MM.1S (cell line): ENCODE measurements around the gene TMEM200A.

ENCODE experiments used
- DNase-seq: peaks from one replicate; pipeline ENCODE4 v3.0.0-alpha.2; 2015
- H2AFZ ChIP-seq: fragments of 300-600 bp; sonication (generic); 2 replicates; pipeline ENCODE4 v1.6.0; 2016; ENCODE audit warnings: antibody characterized with exemption, low read length
- H3F3A ChIP-seq: fragments of 300-600 bp; sonication (generic); 2 replicates; pipeline ENCODE4 v1.6.1; 2016; ENCODE audit warnings: mild to moderate bottlenecking, antibody characterized with exemption, low read length, moderate library complexity, mixed read lengths; ENCODE audit not compliant: insufficient read depth
- H3K27ac ChIP-seq: fragments of 300-600 bp; sonication (generic); 2 replicates; pipeline ENCODE4 v1.5.1; 2016; ENCODE audit warnings: mild to moderate bottlenecking, low read length
- H3K27me3 ChIP-seq: fragments of 300-600 bp; sonication (generic); replicated peaks from 2 replicates; pipeline ENCODE4 v1.6.0; 2016; ENCODE audit warnings: low read length; ENCODE audit not compliant: insufficient read depth
- H3K36me3 ChIP-seq: fragments of 300-600 bp; sonication (generic); replicated peaks from 2 replicates; pipeline ENCODE4 v1.6.1; 2016; ENCODE audit warnings: mild to moderate bottlenecking, low read length, mixed read lengths; ENCODE audit not compliant: insufficient read depth
- H3K4me1 ChIP-seq: fragments of 300-600 bp; sonication (generic); 2 replicates; pipeline ENCODE4 v1.6.1; 2016; ENCODE audit warnings: low read length, mixed read lengths
- H3K4me2 ChIP-seq: fragments of 300-600 bp; sonication (generic); 2 replicates; pipeline ENCODE4 v1.6.0; 2016; ENCODE audit warnings: low read depth, low read length
- H3K4me3 ChIP-seq: fragments of 300-600 bp; sonication (generic); 2 replicates; pipeline ENCODE4 v1.5.1; 2016; ENCODE audit warnings: low read length, mixed read lengths
- H3K79me2 ChIP-seq: fragments of 300-600 bp; sonication (generic); 2 replicates; pipeline ENCODE4 v1.6.1; 2016; ENCODE audit warnings: mixed run types, low read length, mixed read lengths
- H3K9ac ChIP-seq: fragments of 300-600 bp; sonication (generic); 2 replicates; pipeline ENCODE4 v1.6.1; 2016; ENCODE audit warnings: low read length, mixed read lengths
- H3K9me2 ChIP-seq: fragments of 300-600 bp; sonication (generic); replicated peaks from 2 replicates; pipeline ENCODE4 v1.6.1; 2016; ENCODE audit warnings: mild to moderate bottlenecking, low read length, mixed read lengths; ENCODE audit not compliant: insufficient read depth
- H3K9me3 ChIP-seq: fragments of 300-600 bp; sonication (generic); replicated peaks from 2 replicates; pipeline ENCODE4 v1.6.1; 2016; ENCODE audit warnings: mild to moderate bottlenecking, low read length, mixed read lengths; ENCODE audit not compliant: insufficient read depth
- H4K20me1 ChIP-seq: fragments of 300-600 bp; sonication (generic); 2 replicates; pipeline ENCODE4 v1.6.1; 2016; ENCODE audit warnings: mild to moderate bottlenecking, low read length, moderate library complexity, mixed read lengths; ENCODE audit not compliant: insufficient read depth
- EZH2 ChIP-seq: fragments of 300-600 bp; sonication (generic); optimal IDR thresholded peaks from 2 replicates; pipeline ENCODE3; 2017; ENCODE audit warnings: low read depth, mild to moderate bottlenecking, antibody characterized with exemption, low read length, mixed read lengths
- EZH2phosphoT487 ChIP-seq: fragments of 300-600 bp; sonication (generic); IDR thresholded peaks from 2 replicates; pipeline ENCODE4 v1.6.1; 2018; ENCODE audit warnings: antibody characterized with exemption, low read length
- TF ChIP-seq, protein P1 (sequence below): fragments of 300-600 bp; sonication (generic); IDR thresholded peaks from 2 replicates; pipeline ENCODE4 v1.5.1; 2016; ENCODE audit warnings: antibody characterized with exemption, low read length, mixed read lengths

Gene TMEM200A

DNA sequence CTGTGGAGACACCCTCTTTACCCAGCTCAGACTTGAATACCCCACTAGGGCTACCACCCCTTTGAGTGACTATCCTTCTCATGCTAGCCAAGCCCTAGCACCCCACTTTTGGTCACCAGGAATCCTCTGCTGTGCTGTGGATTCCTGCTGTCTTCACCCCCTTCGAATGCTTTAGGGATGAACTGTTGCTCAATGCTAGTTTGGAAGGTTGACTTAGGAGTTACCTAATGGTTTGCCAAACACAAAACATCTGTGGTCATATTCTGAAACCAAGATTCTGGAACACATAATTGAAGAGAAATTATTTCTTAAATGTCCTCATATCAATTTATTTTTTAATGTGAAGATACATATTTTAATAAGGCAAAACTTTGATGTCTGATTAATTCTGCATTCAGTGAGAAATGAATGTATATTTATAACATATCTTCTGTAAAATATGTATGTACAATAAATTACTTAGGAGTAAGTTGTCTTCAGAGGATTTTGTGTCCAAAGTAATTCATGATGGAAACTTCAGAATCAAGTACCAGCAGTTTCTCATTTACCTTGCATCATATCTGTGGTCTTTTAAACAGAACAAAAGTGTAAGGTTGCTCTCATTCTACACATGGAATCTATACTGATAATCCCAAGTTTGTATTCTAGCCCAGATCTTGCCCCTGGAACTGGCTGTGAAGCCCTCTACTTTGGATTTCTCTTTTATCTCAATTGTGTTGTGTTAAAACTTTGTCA, 46.9 kb downstream of the TMEM200A start:
- TF ChIP-seq EZH2 (no peak), EZH2phosphoT487 (no peak)
- TF ChIP-seq, protein P1, sequence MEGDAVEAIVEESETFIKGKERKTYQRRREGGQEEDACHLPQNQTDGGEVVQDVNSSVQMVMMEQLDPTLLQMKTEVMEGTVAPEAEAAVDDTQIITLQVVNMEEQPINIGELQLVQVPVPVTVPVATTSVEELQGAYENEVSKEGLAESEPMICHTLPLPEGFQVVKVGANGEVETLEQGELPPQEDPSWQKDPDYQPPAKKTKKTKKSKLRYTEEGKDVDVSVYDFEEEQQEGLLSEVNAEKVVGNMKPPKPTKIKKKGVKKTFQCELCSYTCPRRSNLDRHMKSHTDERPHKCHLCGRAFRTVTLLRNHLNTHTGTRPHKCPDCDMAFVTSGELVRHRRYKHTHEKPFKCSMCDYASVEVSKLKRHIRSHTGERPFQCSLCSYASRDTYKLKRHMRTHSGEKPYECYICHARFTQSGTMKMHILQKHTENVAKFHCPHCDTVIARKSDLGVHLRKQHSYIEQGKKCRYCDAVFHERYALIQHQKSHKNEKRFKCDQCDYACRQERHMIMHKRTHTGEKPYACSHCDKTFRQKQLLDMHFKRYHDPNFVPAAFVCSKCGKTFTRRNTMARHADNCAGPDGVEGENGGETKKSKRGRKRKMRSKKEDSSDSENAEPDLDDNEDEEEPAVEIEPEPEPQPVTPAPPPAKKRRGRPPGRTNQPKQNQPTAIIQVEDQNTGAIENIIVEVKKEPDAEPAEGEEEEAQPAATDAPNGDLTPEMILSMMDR, result no peak
- Histone ChIP-seq H3K36me3 (no peaks in the 10 kb centered on the region), H3K9ac (no peak overlapping the region), H3F3A (no peaks in the 10 kb centered on the region), H4K20me1 (no peaks in the 10 kb centered on the region), H3K9me3 (no peaks in the 10 kb centered on the region), H3K27ac (no peak overlapping the region), H3K4me2 (no peak overlapping the region), H3K27me3 (no peaks in the 10 kb centered on the region), H3K79me2 (no peaks in the 10 kb centered on the region), H2AFZ (no peak overlapping the region), H3K4me1 (no peaks in the 10 kb centered on the region), H3K4me3 (no peak overlapping the region), H3K9me2 (no peaks in the 10 kb centered on the region)
- no peak for DNase-seq

DNA sequence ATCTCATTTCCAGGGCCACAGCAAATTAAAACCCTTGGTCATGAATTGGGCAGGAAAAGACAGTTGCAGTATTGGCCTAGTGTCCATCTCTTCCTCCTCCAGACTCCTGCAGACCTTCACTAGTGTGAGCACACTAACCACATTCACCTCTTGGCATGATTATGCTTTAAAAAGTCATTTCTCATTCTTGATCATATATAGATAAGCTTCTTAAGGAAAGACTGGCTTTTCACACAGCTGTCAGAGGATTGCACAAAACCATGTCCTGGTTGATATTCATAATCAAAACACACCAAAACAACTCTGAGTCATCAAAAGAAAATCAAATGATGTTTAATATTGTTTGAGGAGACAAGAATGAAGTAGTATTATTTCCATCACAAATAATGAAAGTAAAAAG, 52.1 kb downstream of the TMEM200A start:
- no peak overlapping the region for H3K27ac ChIP-seq
- TF ChIP-seq, protein P1, result no peak
- TF ChIP-seq EZH2, result no peak
- no peak for TF ChIP-seq EZH2phosphoT487

DNA sequence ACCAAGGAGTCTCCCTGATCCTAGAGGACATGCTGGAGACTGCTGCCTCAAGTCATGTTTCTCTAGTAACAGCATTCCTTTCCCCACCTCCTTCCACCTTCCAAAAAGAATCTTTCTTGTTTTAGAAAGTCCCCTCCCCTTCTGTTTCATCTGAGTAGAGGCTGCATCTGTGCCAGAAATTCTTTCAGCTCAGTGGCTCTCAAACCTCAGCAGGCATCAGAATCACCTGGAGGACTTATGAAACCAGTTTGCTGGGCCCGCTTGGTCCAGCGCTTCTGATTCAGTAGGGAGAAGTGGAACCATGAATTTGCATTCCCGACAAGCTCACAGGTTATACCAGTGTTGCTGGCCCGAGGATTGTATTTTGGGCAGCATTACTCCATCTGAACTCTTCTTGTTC, 55.1 kb downstream of the TMEM200A start:
- TF ChIP-seq, protein P1, result no peak
- no peak for TF ChIP-seq EZH2phosphoT487
- TF ChIP-seq EZH2, result no peak

More for the DNA sequence above, 52.1 kb downstream of the TMEM200A start:
- Histone ChIP-seq H2AFZ (no peak overlapping the region), H3K9me2 (no peaks in the 10 kb centered on the region), H3K4me2 (no peak overlapping the region), H3K9ac (no peak overlapping the region), H3F3A (no peaks in the 10 kb centered on the region), H3K27me3 (no peaks in the 10 kb centered on the region), H3K4me3 (no peak overlapping the region), H3K79me2 (no peaks in the 10 kb centered on the region), H4K20me1 (no peaks in the 10 kb centered on the region), H3K36me3 (no peaks in the 10 kb centered on the region), H3K4me1 (no peaks in the 10 kb centered on the region), H3K9me3 (no peaks in the 10 kb centered on the region)
- DNase-seq, result no peak

More for the DNA sequence above, 55.1 kb downstream of the TMEM200A start:
- Histone ChIP-seq H3K36me3 (no peaks in the 10 kb centered on the region), H3K79me2 (no peaks in the 10 kb centered on the region), H3K9me3 (no peaks in the 10 kb centered on the region), H3F3A (no peaks in the 10 kb centered on the region), H2AFZ (no peak overlapping the region), H3K9ac (no peak overlapping the region), H3K4me3 (no peak overlapping the region), H3K27me3 (no peaks in the 10 kb centered on the region), H3K4me2 (no peak overlapping the region), H4K20me1 (no peaks in the 10 kb centered on the region), H3K4me1 (no peaks in the 10 kb centered on the region), H3K9me2 (no peaks in the 10 kb centered on the region), H3K27ac (no peak overlapping the region)
- no peak for DNase-seq
